ENCODE measurements around the gene KMT2E. TPM values are rescaled to one million over a fixed set of nuclear protein-coding genes. Genes with fewer than 3 reads are reported as not detected.

KMT2E gene
- total RNA-seq, 1 donor from 2014 or later = 40.2 TPM

- intact Hi-C loops (cut with micrococcal nuclease) = no loop called here
- TF ChIP-seq CTCF (IDR thresholded peaks at IDR 0.05; ENCODE audit: borderline replicate concordance) = no peak
- Histone ChIP-seq H3K9me3 (replicated peaks) (no peaks in the 10 kb centered on the region), H3K4me3 (no peak overlapping the region), H3K27ac (replicated peaks) (no peak overlapping the region), H3K36me3 (peaks cover 24% of the 10 kb centered on the region), H3K4me1 (peaks cover 8% of the 10 kb centered on the region), H3K27me3 (ENCODE audit: low read depth) (no peaks in the 10 kb centered on the region)
- no peak for DNase-seq
Observed at GRCh38 chr7:105122619-105123018, 108.6 kb downstream of the KMT2E start.

GRCh38 chr7:105125745-105126144, 111.7 kb downstream of the KMT2E start:
- H3K9me3 ChIP-seq (replicated peaks) = no peaks in the 10 kb centered on the region
- peaks cover 19% of the 10 kb centered on the region for H3K4me1 ChIP-seq
- H3K4me3 ChIP-seq = no peak overlapping the region
- H3K27me3 ChIP-seq (ENCODE audit: low read depth) = no peaks in the 10 kb centered on the region
- intact Hi-C loops (cut with micrococcal nuclease) = no loop called here
- no peak overlapping the region for H3K27ac ChIP-seq (replicated peaks)
- no peak for TF ChIP-seq CTCF (IDR thresholded peaks at IDR 0.05; ENCODE audit: borderline replicate concordance)
- no peak for DNase-seq
- H3K36me3 ChIP-seq = peaks cover 20% of the 10 kb centered on the region

- Histone ChIP-seq H3K27me3 (ENCODE audit: low read depth) (no peaks in the 10 kb centered on the region), H3K4me3 (no peak overlapping the region), H3K36me3 (peaks cover 20% of the 10 kb centered on the region), H3K4me1 (peaks cover 20% of the 10 kb centered on the region), H3K27ac (replicated peaks) (no peak overlapping the region), H3K9me3 (replicated peaks) (no peaks in the 10 kb centered on the region)
- intact Hi-C loops (cut with micrococcal nuclease) = no loop called here
- DNase-seq = no peak
- no peak for TF ChIP-seq CTCF (IDR thresholded peaks at IDR 0.05; ENCODE audit: borderline replicate concordance)
Observed at GRCh38 chr7:105126436-105126975, 112.5 kb downstream of the KMT2E start.

- H3K27me3 ChIP-seq (ENCODE audit: low read depth) = no peaks in the 10 kb centered on the region
- no peaks in the 10 kb centered on the region for H3K9me3 ChIP-seq (replicated peaks)
- H3K4me3 ChIP-seq = no peak overlapping the region
- H3K4me1 ChIP-seq = peaks cover 20% of the 10 kb centered on the region
- intact Hi-C loops (cut with micrococcal nuclease) = no loop called here
- TF ChIP-seq CTCF (IDR thresholded peaks at IDR 0.05; ENCODE audit: borderline replicate concordance) = no peak
- peaks cover 25% of the 10 kb centered on the region for H3K36me3 ChIP-seq
- no peak overlapping the region for H3K27ac ChIP-seq (replicated peaks)
- DNase-seq = no peak
Observed at GRCh38 chr7:105127179-105127578, 113.2 kb downstream of the KMT2E start.

- H3K27me3 ChIP-seq (ENCODE audit: low read depth) = no peaks in the 10 kb centered on the region
- H3K4me1 ChIP-seq = peaks cover 20% of the 10 kb centered on the region
- H3K27ac ChIP-seq (replicated peaks) = no peak overlapping the region
- no peak for TF ChIP-seq CTCF (IDR thresholded peaks at IDR 0.05; ENCODE audit: borderline replicate concordance)
- no peak for DNase-seq
- H3K4me3 ChIP-seq = no peak overlapping the region
- no peaks in the 10 kb centered on the region for H3K9me3 ChIP-seq (replicated peaks)
- intact Hi-C loops (cut with micrococcal nuclease) = no loop called here
- peaks cover 27% of the 10 kb centered on the region for H3K36me3 ChIP-seq
Observed at GRCh38 chr7:105130048-105130447, 116.0 kb downstream of the KMT2E start.
